Astrocyte of the hippocampus (primary cell): ENCODE results near the gene GSTA4.
"Not testable (repeated sequence)": the region's sequence is repeated elsewhere in the genome, so short reads cannot be mapped to it uniquely, and the experiment has no call there.

Experiments used
- DNase-seq: peaks from one replicate; pipeline ENCODE4 v3.0.0; 2011; ENCODE audit warnings: low read depth, low spot score

Gene GSTA4

DNA sequence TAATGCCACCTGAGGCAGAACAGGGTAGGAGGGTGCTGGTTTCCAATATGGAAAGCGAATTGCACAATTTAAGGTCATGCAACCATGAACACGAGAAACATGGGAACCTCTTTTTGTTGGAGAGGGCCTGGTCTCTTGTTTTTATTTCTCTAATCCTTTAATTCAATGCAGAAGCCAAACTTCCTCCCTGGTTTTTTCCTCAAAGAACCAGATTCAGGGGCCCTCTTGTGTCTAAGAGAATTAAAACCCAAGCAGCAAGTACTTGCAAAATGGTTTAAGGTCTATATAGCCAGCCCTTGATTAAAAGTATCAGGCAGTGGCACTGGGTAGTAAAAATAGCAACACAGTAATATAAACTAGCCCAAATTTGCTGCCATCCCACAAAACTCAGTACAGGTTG lies 19.5 kb downstream of the GSTA4 start:
- peak; percentile 17 for DNase-seq

DNA sequence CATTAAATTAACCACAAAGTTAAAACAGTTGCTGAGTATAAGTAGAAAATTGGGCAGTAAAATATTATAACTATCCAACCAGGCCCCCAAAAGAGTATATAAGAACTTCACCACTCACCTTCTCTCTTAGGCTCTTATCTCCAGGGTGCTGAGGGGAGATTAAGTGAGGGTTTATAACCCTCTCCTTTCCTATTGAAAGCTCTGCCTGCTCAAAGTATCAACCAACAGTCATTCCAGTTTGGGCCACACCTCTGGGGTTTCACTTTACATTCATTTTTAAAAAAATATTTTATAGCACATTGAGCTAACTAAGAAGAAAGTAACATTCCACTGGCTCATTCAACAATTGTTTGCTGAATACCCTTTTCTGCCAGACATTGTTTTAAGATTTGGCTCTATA lies 22.1 kb downstream of the GSTA4 start:
- no peak for DNase-seq

DNA sequence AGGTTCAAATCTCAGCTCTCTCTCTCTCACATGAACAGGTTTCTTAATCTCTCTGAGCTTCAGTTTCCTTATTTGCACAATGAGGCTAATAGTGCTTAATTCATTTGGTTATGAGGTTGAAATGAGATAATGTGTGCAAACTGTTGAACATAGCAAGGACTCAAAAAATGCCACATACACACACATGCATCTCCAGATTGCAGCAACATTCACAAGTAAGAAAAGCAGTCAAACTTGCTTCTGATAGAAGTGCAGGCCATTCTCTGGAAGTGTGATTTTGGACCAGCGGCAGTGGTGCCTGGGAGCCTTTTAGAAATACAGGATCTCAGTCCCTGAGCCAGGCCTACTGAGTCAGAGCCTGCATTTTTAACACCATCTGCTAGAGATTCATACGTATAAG lies 25.7 kb downstream of the GSTA4 start:
- DNase-seq = no peak

DNA sequence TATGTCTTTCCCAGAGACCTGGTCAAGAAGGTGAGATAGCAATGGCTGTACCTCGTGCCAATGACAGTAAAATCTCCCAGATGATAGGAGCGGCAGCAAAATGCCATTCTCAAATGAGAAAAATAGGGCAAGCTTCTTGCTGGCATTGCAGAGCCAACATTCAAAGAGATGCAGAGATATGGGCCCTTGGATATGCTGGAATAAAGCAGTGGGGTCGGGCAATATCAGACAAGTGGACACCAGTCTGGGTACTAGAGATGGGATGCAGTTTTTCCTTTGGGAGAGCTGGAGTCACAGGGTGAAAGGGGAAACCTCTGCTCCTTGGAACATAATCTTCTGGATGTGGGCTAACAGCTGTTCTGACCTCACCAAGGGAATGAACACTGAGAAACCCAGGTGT lies 29.0 kb downstream of the GSTA4 start:
- no peak for DNase-seq

DNA sequence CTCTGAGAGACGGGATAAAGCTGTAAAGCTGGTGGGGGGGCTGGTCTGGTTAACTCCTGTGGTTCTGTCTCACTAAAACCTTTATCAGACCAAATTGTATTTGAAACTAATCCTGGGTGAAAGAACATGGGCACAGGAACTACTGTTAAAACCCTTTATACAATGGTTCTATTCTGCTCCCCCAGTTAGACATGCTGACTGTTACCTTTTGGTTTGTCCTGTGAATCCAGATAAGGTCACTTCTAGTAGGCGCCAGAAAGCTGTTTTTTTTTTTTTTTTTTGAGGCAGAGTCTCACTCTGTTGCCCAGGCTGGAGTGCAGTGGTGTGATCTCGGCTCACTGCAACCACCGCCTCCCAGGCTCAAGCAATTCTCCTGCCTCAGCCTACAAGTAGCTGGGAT lies 29.7 kb downstream of the GSTA4 start:
- DNase-seq = no peak

DNA sequence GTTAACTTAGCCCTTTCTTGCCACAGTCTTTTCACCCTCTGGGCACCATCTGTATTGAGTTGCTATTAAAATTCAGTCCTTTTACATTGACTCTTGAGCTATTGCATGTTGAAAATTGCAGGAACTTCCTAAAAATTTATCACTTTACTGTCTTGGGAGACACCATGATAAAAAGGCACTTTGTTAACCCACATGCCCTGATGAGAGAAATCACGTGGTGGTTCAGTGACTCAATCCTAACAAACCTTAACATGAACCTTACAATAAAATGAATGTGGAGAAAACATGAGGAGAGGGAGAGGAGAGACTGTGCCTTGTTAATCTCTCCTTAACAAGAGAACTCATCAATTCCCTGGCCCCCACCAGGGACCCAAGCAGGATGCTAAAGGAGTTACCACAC lies 30.8 kb downstream of the GSTA4 start:
- no peak for DNase-seq

DNA sequence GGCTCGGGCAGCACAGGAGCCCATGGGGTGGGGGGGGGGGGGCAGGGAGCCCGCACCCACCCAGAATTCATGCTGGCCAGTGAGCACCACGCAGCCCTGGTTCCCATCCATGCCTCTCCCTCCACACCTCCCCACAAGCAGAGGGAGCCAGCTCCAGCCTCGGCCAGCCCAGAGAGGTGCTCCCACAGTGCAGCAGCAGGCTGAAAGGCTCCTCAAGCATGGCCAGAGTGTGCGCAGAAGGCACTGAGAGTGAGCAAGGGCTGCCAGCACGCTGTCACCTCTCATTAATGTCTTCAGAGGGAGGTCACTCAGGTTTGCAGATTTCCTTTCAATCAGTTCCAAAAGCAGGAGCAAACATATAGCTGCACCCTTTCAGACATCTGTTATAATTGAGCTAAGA lies 32.4 kb downstream of the GSTA4 start:
- no peak for DNase-seq

DNA sequence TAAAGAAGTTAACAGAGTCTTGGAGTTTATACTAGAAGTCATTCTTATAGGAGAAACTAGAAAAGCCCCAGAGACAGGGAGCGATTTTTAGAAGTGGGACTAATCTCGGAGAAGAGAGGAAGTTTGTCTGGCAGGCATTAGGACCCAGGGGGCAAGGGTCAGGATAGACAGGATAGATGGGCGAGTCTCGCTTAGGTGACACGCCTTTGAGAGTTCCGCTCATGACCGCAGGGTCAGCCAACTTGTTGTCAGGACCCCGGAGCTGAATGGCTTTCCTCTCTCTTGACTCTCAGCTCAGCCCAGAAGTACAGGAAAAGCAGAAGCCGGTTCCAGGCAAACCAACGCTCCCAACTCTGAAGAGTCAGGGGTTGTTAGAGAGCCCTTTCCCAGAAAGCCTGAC lies 34.1 kb downstream of the GSTA4 start:
- DNase-seq = not testable (repeated sequence)

DNA sequence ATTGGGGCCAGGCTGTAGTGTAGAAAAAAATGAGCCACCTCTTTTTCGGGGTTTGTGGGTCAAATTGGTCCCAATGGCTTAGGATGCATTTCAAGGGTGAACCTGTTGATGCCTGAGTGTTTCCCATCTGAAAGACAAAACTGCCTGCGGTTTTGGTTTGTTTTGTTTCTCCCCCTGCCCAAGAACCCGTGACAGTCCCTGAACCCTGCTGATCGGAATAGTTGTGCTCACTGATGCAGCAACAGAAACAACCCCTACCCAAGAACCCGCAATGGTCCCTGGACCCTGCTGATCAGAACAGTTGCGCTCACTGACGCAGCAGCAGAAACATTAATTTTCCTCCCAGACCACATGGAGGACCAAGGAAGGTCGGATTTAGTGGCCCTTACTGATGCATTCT lies 34.9 kb downstream of the GSTA4 start:
- not testable (repeated sequence) for DNase-seq

DNA sequence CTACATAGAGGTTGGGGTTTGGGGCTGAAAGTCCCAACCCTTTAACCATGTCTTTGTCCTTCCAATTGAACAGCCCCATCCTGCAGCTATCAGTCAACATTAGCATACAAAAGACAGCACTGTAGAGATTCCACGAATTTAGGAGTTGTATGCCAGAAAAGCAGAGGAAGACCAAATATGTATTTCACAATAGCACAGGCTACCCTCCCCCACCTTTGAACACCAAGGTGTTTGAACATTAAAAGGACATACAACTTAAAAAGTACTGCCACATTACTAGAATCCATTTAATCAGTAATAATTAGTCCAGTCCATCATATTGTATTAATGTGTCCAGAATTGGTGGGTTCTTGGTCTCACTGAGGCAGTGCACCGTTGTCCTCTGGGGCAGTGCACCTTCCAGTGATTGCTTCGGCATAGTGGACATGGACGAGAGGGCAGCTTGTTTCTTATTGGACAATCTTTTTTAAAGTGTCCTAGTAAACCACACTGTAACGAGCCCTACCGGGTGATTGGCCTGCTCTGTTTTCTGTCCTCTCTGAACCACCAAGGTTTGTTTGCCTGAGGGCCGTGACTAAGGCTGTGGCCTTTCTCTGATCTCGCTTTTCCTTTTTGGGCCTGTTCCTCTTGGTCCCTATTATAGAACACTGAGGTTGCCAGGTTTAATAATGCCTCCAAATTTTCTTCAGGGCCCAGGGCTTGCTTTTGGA lies 36.4 kb downstream of the GSTA4 start:
- no peak for DNase-seq

DNA sequence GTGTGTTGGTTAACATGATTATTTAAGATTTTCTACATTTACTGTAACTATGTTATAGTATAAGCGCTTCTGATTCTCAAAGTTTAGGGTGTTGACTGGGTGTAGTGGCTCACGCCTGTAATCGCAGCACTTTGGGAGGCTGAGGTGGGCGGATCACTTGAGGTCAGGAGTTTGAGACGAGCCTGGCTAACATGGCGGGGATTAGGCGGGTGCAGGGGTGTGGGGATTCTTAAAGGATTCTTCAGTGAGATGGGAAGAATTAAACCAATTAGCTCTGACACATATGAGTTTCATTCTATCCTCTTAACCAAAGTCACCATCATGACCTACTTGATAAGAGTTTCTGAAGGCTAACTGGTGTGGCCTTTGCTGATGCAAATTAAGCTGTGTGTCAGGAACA lies 39.2 kb downstream of the GSTA4 start:
- DNase-seq = no peak

DNA sequence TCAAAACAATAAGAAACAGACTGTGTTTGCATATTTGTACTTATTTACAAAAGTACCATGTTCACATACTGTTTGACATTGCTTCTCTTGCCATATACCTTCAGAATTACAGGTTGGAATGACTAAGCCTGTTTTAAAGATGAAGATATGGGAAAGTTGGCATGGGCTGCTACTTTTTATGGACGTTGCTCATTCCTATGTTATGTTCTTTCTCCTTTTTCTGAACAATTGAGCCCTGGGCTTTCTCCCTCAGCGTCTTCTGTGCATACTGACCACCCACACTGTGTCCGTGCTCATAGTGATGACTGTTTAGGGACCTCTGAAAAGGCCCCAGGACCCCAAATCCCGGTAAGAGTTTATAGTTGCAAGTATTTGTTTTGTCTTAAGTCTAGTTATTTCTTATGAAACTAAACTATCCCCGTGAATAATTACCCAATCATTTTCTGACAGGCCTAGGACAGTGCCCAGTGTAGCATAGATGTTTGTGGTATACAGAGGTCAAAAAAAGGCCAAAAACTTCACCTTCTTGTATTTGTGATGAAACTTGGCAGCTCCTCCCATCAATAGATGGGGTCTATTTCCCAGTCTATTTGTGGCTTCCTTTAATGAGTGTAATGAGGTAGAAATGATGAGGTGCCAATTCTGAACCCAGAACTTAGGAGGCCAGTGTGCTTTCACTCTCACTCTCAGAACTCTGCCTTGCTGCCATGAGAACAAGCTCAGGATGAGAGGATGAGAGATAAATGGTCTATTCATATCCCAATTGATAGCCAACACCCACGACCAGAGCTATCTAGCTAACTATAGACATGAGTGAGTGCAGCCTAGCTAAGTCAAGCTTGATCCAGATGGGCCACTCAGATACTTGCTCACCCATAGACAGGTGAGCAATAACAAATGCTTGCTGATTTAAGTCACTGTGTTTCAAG lies 40.9 kb downstream of the GSTA4 start:
- DNase-seq = no peak

DNA sequence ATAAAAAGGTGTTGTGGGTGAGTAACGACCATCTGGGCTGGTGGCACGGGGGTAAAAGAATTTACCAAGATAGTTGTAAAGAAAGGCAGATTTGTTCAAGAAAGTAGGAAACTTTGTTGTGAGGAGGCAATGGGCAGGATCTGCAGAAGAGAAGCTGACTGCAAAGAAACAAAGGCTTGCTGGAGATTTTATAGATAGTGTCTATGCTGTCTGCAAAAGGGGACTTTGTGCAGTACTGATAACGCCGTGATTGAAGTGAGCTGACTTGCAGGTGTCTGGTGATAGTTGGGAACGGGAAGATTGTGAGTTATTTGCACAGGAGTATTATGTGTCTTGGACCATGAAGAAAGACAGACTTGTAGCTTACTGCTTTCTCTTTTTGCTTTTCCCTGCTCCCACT lies 48.8 kb downstream of the GSTA4 start:
- DNase-seq = no peak

DNA sequence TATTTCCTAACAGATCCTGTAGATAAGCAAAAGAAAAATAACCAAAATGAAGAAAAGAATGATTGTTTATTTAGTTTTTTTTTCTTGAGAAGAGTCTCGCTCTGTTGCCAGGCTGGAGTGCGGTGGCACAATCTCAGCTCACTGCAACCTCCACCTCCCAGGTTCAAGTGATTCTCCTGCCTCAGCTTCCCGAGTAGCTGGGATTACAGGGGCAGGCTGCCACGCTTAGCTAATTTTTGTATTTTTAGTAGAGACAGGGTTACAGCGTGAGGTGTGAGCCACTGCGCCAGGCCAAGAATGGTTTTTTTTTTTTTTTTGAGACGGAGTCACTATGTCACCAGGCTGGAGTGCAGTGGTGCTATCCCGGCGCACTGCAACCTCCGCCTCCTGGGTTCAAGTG lies 52.3 kb downstream of the GSTA4 start:
- not testable (repeated sequence) for DNase-seq

DNA sequence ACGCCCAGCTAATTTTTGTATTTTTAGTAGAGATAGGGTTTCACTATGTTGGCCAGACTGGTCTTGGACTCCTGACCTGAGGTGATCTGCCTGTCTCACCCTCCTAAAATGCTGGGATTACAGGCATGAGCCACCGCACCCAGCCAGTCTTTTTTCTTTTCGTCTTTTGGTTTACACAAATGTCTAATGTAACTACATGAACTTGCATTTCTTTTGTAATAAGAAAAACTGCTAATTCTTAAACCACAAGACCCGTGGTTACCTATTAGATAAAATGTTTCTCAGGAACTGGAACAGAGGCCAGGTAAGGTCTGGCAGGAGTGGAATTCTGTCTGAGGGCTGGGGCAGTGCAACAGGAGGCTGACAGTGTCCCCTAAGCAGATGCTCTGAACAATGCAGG lies 52.9 kb downstream of the GSTA4 start:
- no peak for DNase-seq

DNA sequence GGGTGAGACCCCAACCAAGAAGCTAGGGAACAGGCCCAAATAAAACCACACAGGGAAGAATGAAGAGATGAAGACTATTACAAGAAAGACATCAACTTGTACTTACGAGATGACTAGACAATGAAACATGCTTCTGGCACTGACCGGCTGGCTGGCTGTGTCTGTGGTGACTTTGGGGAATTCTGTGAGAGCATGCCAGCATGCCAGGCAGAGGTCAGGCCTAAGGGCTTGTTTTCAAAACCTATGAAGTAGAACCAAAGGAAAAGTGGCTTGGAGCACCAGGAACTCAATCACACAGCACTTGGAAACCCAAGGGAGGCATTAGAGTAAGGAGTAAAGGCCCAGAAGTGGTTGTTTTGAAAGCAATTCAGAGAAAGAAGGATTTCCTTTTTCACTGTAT lies 57.2 kb downstream of the GSTA4 start:
- peak; percentile 43 for DNase-seq

DNA sequence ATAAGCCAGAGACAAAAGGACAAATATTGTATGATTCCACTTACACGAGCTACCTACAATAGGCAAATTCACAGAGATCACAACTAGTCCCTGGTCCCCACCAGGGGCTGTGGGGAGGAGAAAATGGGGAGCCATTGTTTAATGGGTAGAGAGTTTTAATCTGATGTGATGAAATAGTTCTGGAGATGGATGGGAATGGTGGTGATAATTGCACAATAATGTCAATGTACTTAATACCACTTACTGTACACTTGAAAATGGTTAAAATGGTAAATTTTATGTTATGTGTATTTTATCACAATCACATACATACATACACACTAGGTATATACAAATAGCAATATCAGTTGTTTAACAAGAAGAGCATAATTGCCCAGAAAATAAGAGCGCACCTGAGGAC lies 61.3 kb downstream of the GSTA4 start:
- DNase-seq = no peak

DNA sequence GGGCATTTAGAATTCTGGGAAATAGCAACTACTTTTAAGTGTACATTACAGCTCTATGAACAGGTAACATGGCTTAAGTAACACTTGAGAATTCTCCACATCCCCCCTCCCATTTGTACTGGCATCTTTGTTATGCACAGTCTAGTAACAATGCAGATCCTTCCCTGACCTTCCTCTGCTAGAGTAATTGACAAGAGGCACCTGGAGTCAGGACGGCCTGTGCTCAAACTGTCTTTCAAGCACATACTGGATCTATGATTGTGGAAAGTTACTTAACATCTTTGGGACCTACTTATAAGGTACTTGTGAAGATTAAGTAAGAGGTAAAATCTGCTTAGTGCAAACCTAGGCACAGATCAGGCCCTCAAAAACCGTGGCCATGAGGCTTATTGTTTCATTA lies 63.7 kb downstream of the GSTA4 start:
- no peak for DNase-seq

DNA sequence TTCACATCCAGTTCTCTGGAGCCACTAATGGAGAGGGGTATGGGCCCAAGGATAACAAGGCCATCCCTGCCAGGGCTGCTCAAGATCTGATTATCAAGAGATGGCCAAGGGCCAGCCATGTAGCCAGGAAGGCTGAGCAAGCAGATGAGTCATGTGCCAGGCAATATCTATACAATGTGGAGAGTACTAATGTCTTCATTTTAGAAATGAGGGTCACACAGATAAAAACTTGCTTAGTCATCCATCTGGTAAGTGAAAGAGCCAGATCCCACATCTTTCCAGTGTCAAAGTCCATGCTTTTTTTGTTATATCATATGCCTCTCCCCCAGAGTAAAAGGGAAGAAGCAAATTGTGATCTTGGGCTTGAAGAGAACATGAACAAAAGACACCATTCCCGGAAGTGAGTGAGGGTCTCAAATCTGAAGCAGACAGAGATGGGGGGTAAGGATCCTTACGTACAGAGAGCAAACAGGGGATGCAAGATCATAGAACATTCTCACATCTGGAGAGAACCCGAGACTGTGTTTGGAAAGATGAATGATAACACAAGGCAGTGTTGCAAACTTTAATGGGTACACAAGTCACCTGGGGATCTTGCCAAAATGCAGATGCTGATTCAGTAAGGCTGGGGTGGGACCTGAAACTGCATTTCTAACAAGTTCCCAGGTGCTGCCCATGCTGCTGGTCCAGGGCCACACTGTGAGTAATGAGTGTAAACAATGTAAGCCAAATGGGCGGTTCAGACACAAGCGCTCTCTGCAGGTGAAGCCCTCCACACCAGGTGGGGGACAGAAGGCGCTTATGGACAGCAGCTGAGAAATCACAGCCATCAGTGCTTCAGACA lies 65.5 kb downstream of the GSTA4 start:
- DNase-seq = peak; percentile 71
